ENCODE data around the gene GUCA2B. TPM values are rescaled to one million over a fixed set of nuclear protein-coding genes. Genes with fewer than 3 reads are reported as not detected.

The GUCA2B gene
- total RNA-seq, 1 donor from 2014 or later, result not detected

- intact Hi-C loops (cut with micrococcal nuclease), result no loop called here
Observed at GRCh38 chr1:42165511-42166210, 12.5 kb downstream of the GUCA2B start.

GRCh38 chr1:42167611-42168390, 14.6 kb downstream of the GUCA2B start:
- intact Hi-C loops (cut with micrococcal nuclease), result no loop called here

GRCh38 chr1:42168391-42168670, 15.1 kb downstream of the GUCA2B start:
- intact Hi-C loops (cut with micrococcal nuclease), result no loop called here

- intact Hi-C loops (cut with micrococcal nuclease), result no loop called here
Observed at GRCh38 chr1:42168763-42169162, 15.6 kb downstream of the GUCA2B start.

- intact Hi-C loops (cut with micrococcal nuclease), result loop anchor here (10.0 kb wide), 2 partner anchors 164 to 676 kb away; partner anchors contain the start of gene FOXJ3
Observed at GRCh38 chr1:42170779-42171621, 17.8 kb downstream of the GUCA2B start.

GRCh38 chr1:42171679-42172266, 18.6 kb downstream of the GUCA2B start:
- intact Hi-C loops (cut with micrococcal nuclease), result loop anchor here (10.0 kb wide), 2 partner anchors 163 to 677 kb away; partner anchors contain the start of gene FOXJ3

- intact Hi-C loops (cut with micrococcal nuclease), result loop anchor here (1.0 to 10.0 kb wide), 3 partner anchors 162 to 678 kb away; partner anchors contain the start of gene FOXJ3
Observed at GRCh38 chr1:42172381-42173133, 19.3 kb downstream of the GUCA2B start.

- intact Hi-C loops (cut with micrococcal nuclease), result loop anchor here (1.0 to 10.0 kb wide), 3 partner anchors 161 to 679 kb away; partner anchors contain the start of gene FOXJ3
Observed at GRCh38 chr1:42173155-42173933, 20.1 kb downstream of the GUCA2B start.

GRCh38 chr1:42173961-42174735, 20.9 kb downstream of the GUCA2B start:
- intact Hi-C loops (cut with micrococcal nuclease), result loop anchor here (1.0 to 10.0 kb wide), 3 partner anchors 161 to 679 kb away; partner anchors contain the start of gene FOXJ3

- intact Hi-C loops (cut with micrococcal nuclease), result loop anchor here (10.0 kb wide), 2 partner anchors 159 to 681 kb away; partner anchors contain the start of gene FOXJ3
Observed at GRCh38 chr1:42175314-42176054, 22.3 kb downstream of the GUCA2B start.

GRCh38 chr1:42176902-42177519, 23.8 kb downstream of the GUCA2B start:
- intact Hi-C loops (cut with micrococcal nuclease), result loop anchor here (10.0 kb wide), 2 partner anchors 158 to 682 kb away; partner anchors contain the start of gene FOXJ3

GRCh38 chr1:42177541-42177981, 24.4 kb downstream of the GUCA2B start:
- intact Hi-C loops (cut with micrococcal nuclease), result loop anchor here (10.0 kb wide), 2 partner anchors 157 to 683 kb away; partner anchors contain the start of gene FOXJ3

GRCh38 chr1:42178249-42178648, 25.0 kb downstream of the GUCA2B start:
- intact Hi-C loops (cut with micrococcal nuclease), result loop anchor here (10.0 kb wide), 2 partner anchors 157 to 683 kb away; partner anchors contain the start of gene FOXJ3

GRCh38 chr1:42179275-42179674, 26.1 kb downstream of the GUCA2B start:
- intact Hi-C loops (cut with micrococcal nuclease), result loop anchor here (10.0 kb wide), 2 partner anchors 156 to 684 kb away; partner anchors contain the start of gene FOXJ3

GRCh38 chr1:42179900-42180329, 26.7 kb downstream of the GUCA2B start:
- intact Hi-C loops (cut with micrococcal nuclease), result loop anchor here (10.0 kb wide), 2 partner anchors 155 to 685 kb away; partner anchors contain the start of gene FOXJ3

- intact Hi-C loops (cut with micrococcal nuclease), result no loop called here
Observed at GRCh38 chr1:42181687-42182086, 28.5 kb downstream of the GUCA2B start.
